Pons (tissue), 1 donor: ENCODE results near the gene XYLT2.
"Not testable (repeated sequence)": the region's sequence is repeated elsewhere in the genome, so short reads cannot be mapped to it uniquely, and the experiment has no call there.

ENCODE experiments used
- DNase-seq: peaks from one replicate; pipeline ENCODE4 v3.0.0-alpha.2; 2016; ENCODE audit warnings: low spot score

The XYLT2 gene

GRCh38 chr17:50319306-50320004 is 26.5 kb upstream of the XYLT2 start:
- no peak for DNase-seq

- no peak for DNase-seq
These were observed 23.7 kb upstream of the XYLT2 start for GRCh38 chr17:50322271-50322670.

- DNase-seq: no peak
These were observed 22.9 kb upstream of the XYLT2 start for GRCh38 chr17:50323060-50323459.

- no peak for DNase-seq
These were observed 20.0 kb upstream of the XYLT2 start for GRCh38 chr17:50325906-50326305.

GRCh38 chr17:50326831-50327364 is 19.0 kb upstream of the XYLT2 start:
- DNase-seq: no peak

GRCh38 chr17:50328363-50329325 is 17.3 kb upstream of the XYLT2 start:
- DNase-seq: no peak

GRCh38 chr17:50329716-50330115 is 16.2 kb upstream of the XYLT2 start:
- no peak for DNase-seq

GRCh38 chr17:50330151-50330775 is 15.7 kb upstream of the XYLT2 start:
- DNase-seq: no peak

GRCh38 chr17:50331085-50331791 is 14.7 kb upstream of the XYLT2 start:
- DNase-seq: no peak

GRCh38 chr17:50332196-50332595 is 13.7 kb upstream of the XYLT2 start:
- DNase-seq: no peak

GRCh38 chr17:50333291-50334057 is 12.5 kb upstream of the XYLT2 start:
- DNase-seq: not testable (repeated sequence)

- no peak for DNase-seq
These were observed 8.0 kb upstream of the XYLT2 start for GRCh38 chr17:50337956-50338355.

- no peak for DNase-seq
These were observed 7.3 kb upstream of the XYLT2 start for GRCh38 chr17:50338645-50339044.

- no peak for DNase-seq
These were observed 6.5 kb upstream of the XYLT2 start for GRCh38 chr17:50339381-50339780.

GRCh38 chr17:50344731-50345365 is 1.1 kb upstream of the XYLT2 start:
- DNase-seq: no peak

GRCh38 chr17:50346313-50347116 is 589 bp downstream of the XYLT2 start:
- DNase-seq: no peak

- no peak for DNase-seq
These were observed 1.4 kb downstream of the XYLT2 start for GRCh38 chr17:50347117-50347893.

GRCh38 chr17:50347894-50348291 is 2.0 kb downstream of the XYLT2 start:
- DNase-seq: no peak
